ENCODE results near the gene RANBP1.

Gene RANBP1

DNA sequence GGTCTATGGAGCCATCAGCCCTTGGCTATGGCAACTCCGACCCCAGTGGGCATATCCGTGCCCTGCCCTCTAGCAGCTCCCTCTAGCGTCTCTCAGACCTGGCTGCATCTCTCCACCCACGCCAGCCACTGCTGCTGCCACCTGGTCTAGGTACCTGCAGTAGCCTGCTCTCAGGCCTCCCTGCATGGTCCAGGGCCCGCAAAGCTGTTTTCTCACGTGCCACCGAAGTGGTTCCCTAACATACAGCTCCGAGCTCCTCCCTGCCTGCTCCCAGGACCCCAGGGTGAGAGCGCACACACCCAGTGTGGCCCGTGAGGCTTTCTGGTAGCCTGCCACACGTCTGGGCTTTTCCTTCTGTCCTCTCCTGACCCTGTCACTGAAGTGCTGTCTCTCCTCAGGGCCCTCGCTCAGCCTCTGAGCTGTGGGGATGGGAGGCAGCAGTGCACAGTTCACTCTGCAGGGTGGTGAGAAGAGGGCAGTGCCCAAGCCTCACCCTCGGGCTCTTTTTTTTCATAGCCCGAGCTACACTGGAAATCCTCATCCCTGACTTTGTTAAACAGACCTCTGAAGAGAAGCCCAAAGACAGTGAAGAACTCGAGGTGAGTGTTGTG is 21.6 kb upstream of the RANBP1 start:
- DNase-seq (ENCODE audit: low read depth): no peak
- H3K4me3 ChIP-seq (ENCODE audit: low read depth, low read length): no peak overlapping the region
- TF ChIP-seq, protein P1, sequence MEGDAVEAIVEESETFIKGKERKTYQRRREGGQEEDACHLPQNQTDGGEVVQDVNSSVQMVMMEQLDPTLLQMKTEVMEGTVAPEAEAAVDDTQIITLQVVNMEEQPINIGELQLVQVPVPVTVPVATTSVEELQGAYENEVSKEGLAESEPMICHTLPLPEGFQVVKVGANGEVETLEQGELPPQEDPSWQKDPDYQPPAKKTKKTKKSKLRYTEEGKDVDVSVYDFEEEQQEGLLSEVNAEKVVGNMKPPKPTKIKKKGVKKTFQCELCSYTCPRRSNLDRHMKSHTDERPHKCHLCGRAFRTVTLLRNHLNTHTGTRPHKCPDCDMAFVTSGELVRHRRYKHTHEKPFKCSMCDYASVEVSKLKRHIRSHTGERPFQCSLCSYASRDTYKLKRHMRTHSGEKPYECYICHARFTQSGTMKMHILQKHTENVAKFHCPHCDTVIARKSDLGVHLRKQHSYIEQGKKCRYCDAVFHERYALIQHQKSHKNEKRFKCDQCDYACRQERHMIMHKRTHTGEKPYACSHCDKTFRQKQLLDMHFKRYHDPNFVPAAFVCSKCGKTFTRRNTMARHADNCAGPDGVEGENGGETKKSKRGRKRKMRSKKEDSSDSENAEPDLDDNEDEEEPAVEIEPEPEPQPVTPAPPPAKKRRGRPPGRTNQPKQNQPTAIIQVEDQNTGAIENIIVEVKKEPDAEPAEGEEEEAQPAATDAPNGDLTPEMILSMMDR (IDR thresholded peaks at IDR 0.05; ENCODE audit: control insufficient read depth, extremely low read depth, insufficient read depth): no peak

DNA sequence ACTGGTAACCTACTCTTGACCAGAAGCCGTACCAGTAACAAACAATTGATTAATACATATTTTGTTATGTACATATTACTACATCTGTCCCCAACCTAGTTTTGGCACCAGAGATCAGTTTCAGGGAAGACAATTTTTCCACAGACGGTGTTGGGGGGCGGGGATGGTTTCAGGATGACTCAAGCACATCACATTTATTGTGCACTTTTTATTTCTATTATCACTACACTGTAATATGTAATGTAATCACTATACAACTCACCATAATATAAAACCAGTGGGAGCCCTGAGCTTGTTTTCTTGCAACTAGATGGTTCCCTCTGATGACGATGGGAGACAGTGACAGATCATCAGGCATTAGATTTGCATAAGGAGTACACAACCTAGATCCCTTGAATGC is 20.4 kb upstream of the RANBP1 start:
- TF ChIP-seq, protein P1 (IDR thresholded peaks at IDR 0.05; ENCODE audit: control insufficient read depth, extremely low read depth, insufficient read depth): no peak
- H3K4me3 ChIP-seq (ENCODE audit: low read depth, low read length): no peak overlapping the region
- DNase-seq (ENCODE audit: low read depth): no peak

DNA sequence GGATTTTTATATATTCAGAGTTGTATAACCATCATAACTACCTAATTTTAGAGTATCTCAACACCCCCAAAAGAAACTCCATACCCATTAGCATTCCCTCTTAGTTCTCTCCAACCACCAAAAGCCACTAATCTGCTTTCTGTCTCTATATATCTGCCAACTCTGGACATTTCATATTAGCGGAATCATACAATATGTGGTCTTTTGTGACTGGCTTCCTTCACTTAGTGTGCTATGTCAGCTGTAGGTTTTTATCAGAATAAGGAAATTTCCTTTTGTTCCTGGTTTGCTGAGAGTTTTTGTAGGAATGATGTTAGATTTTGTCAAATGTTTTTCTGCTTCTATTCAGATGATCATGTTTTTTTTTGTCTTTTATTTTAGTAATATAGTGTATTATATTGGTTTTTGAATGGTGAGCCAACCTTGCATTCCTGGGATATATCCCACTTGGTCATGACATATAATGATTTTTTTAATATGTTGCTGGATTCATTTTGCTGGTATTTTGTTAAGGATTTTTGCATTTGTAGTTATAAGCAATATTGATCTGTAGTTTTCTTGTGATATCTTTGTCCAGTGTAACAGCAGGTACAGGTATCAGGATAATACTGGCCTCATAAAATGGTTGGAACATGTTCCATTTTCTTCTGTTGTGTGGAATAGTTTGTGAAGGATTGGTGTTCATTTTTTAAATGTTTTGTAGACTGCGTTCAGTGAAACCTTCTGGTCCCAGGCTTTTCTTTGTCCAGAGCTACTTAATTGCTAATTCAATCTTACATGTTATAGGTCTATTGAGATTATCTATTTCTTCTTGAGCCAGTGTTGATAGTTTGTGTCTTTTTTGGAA is 19.1 kb upstream of the RANBP1 start:
- no peak overlapping the region for H3K4me3 ChIP-seq (ENCODE audit: low read depth, low read length)
- TF ChIP-seq, protein P1 (IDR thresholded peaks at IDR 0.05; ENCODE audit: control insufficient read depth, extremely low read depth, insufficient read depth): no peak
- DNase-seq (ENCODE audit: low read depth): no peak

DNA sequence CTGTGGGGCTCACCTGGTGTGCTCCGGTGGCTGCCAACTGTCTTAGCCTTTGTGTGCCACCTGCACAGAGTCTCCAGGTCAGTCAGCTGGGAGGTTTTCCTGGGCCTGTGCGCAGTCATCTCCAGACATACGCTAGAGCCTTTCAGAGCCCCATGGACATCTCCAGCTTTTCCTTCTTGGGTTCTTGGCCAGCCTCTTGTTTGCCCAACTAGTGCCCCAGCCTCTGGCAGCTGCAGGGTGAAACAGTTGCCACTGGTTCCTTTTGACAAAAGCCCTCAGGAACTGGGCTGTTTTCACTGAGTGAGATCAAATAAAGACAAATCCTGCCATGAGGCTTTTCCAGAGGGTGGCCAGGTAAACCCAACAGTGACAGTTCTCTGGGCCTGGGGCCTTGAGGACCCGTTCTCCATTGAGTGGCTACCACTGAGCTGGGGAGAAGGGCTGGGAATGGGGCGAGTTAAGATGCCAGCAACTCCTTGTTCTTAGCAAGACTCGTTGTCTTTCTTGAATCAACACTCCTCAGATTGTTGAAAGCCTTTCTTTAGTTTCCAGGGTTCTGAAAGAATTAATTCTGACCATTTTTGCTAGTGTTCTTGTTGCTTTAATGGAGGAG is 16.7 kb upstream of the RANBP1 start:
- TF ChIP-seq, protein P1 (IDR thresholded peaks at IDR 0.05; ENCODE audit: control insufficient read depth, extremely low read depth, insufficient read depth): no peak
- no peak overlapping the region for H3K4me3 ChIP-seq (ENCODE audit: low read depth, low read length)
- no peak for DNase-seq (ENCODE audit: low read depth)

DNA sequence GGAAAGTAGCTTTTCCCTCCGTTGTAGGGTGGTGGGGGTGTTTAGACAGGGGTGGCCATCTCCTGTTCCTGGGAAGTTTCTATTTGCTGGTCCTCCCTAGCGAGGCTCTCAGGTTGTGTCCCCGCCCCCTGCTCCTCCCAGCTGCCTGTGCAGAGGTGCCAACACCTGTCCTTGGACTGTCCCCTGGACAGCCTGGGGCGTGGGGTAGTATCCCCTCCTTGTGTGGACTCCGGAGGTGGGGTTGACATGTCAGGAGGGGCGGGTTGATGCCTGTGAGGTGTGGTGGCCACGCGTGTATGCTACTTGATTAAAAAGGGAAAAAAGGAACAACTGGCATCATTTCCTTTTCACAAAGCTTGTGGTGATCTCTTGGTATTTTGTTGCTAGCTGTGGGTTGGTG is 14.3 kb upstream of the RANBP1 start:
- TF ChIP-seq, protein P1 (IDR thresholded peaks at IDR 0.05; ENCODE audit: control insufficient read depth, extremely low read depth, insufficient read depth): no peak
- H3K4me3 ChIP-seq (ENCODE audit: low read depth, low read length): no peak overlapping the region
- no peak for DNase-seq (ENCODE audit: low read depth)

DNA sequence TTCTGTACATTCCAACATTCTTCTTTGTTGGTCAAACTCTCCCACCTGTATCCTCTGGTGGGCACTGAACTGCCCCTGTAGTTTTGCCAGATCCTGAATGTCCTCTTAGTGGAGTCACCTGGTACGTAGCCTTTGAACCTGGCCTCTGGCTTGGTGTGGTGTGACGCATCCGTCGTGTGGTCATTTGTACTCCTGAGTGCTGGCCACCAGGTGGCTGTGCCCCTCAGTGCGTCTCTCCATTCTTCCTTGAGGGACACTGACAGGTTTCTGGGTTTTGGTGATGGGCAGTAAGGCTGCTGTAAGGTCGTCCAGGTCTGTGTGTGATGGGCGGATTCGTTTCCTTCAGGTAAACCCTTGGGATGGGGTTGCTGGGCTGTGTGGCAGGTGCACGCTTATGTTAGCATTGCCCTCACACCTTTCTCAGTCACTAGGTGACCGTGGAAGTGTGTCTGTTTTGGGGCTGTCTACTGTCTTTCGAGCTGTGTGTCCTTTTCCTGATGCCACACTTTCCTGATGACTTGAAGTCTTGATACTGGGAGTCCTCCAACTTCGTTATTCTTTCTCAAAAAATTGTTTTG is 13.6 kb upstream of the RANBP1 start:
- TF ChIP-seq, protein P1 (IDR thresholded peaks at IDR 0.05; ENCODE audit: control insufficient read depth, extremely low read depth, insufficient read depth): no peak
- DNase-seq (ENCODE audit: low read depth): no peak
- H3K4me3 ChIP-seq (ENCODE audit: low read depth, low read length): no peak overlapping the region
